Activated T-cell treated with anti-CD3 and anti-CD28 coated beads, Interleukin-2, amount 50 U/mL, for 24 hours (primary cell): ENCODE measurements around the gene PEMT.

ENCODE experiments used
- DNase-seq: peaks from one replicate; pipeline ENCODE4 v3.0.0-alpha.2; 2020
- H3K27ac Mint-ChIP-seq: 2 replicates; pipeline ENCODE4 v1.8.0; 2020; ENCODE audit warnings: mild to moderate bottlenecking, mixed read lengths
- H3K27me3 Mint-ChIP-seq: 2 replicates; pipeline ENCODE4 v1.8.0; 2020; ENCODE audit warnings: mixed read lengths
- H3K36me3 Mint-ChIP-seq: 2 replicates; pipeline ENCODE4 v1.8.0; 2020; ENCODE audit warnings: low read depth, mixed read lengths
- H3K4me1 Mint-ChIP-seq: 2 replicates; pipeline ENCODE4 v1.8.0; 2020; ENCODE audit warnings: low read depth, mixed read lengths
- H3K4me3 Mint-ChIP-seq: 2 replicates; pipeline ENCODE4 v1.8.0; 2020; ENCODE audit warnings: mild to moderate bottlenecking, moderate library complexity, mixed read lengths
- H3K9me3 Mint-ChIP-seq: 2 replicates; pipeline ENCODE4 v1.8.0; 2020; ENCODE audit warnings: mixed read lengths

PEMT gene

DNA sequence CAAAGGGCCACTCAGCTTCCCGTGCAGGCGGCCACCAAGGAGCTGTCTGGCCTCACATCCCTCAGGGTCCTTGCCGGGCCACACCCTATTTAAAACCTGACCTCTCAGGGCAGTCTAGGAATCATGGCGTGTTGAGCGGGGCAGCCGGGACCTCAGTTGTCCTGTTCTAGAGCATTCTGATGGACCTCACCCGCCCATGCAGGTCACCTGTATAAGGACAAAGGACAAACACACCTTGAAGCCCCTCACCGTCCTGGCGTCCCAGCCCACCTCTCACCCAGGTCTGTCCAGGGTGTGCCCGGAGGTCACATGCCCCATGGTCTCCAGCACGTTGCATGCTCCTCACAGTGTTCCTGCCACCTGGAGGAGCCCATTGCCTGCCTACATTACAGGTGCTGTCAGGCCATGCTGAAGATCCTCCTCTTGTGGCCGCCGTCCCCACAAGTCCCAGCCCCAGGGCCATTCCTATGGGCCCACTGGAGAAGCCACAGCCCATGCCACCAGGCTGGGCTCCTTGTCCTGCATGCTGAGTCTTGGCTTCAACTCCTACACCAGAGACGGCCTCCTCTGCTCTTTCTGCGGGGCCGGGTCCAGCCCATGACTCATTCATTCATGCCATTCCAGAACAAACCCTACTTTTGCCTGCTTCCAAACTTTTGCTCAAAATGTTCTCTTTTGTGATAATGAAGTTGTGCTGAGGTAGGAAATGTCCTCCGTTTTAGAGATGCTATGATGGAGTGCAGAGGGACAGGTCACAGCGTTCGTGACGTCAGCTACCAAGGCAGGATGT lies 46.3 kb downstream of the PEMT start:
- Mint-ChIP-seq H3K4me1 (no peaks in the 10 kb centered on the region), H3K4me3 (no peak overlapping the region), H3K27ac (no peak overlapping the region), H3K36me3 (no peaks in the 10 kb centered on the region), H3K27me3 (no peaks in the 10 kb centered on the region), H3K9me3 (no peaks in the 10 kb centered on the region)
- DNase-seq = no peak

GRCh38 chr17:17542906-17543635 lies 48.4 kb downstream of the PEMT start:
- no peak overlapping the region for H3K27ac Mint-ChIP-seq
- DNase-seq = no peak
- H3K4me1 Mint-ChIP-seq = no peaks in the 10 kb centered on the region
- H3K36me3 Mint-ChIP-seq = no peaks in the 10 kb centered on the region
- no peaks in the 10 kb centered on the region for H3K27me3 Mint-ChIP-seq
- no peak overlapping the region for H3K4me3 Mint-ChIP-seq
- no peaks in the 10 kb centered on the region for H3K9me3 Mint-ChIP-seq

DNA sequence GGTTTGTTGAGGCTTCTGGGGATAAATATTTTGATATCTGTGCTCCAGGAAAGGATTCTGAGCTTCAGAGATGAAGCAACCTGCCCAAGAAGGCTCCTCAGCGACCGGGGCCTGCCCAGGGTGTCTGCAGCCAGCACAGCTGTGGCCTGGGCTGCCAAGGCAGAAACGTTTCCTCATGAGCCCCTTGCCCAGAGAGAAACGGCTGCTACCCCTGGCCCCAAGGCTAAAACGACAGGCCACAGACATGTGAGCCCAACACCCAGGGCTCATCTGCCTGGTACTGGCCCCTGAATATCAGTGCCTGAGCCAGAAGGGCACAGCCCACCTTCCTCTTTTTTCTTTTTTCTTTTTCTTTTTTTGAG lies 49.9 kb downstream of the PEMT start:
- no peak overlapping the region for H3K27ac Mint-ChIP-seq
- H3K27me3 Mint-ChIP-seq = no peaks in the 10 kb centered on the region
- H3K9me3 Mint-ChIP-seq = no peaks in the 10 kb centered on the region
- H3K4me1 Mint-ChIP-seq = no peaks in the 10 kb centered on the region
- DNase-seq = no peak
- no peak overlapping the region for H3K4me3 Mint-ChIP-seq
- H3K36me3 Mint-ChIP-seq = no peaks in the 10 kb centered on the region

DNA sequence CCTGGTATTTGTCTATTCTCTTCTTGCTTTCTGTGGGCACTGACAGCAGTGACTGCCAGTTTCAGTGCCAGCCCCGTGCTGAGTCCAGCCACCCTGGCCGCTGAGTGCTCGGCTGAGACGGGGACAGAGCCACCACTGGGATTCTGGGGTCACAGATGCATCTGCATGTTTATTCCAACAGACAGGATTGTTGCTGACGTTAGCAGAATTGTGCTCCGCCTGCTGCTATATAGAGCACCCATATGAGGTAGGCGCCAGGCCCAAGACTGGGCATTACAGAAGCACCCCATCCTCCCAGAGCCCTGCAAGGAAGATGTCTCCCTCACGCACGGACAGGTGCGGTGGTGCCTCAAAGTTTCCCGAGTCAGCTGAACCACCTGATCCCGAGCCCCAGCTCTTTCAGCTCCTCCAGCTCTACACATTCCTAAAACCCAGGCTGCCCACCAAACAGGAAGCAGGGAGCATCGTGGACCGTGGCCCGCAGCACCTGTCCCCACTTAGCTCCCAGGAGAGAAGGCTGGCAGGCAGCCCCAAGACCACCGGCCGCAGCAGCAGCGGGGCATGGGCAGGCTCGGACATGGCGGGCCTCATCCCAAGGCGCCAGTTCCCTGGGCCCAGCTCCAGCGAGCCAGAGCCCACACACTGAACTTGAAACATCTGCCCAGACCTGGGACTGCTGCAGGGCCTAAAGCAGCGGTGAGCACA lies 50.4 kb downstream of the PEMT start:
- Mint-ChIP-seq H3K4me1 (no peaks in the 10 kb centered on the region), H3K4me3 (no peak overlapping the region), H3K36me3 (no peaks in the 10 kb centered on the region), H3K9me3 (no peaks in the 10 kb centered on the region), H3K27me3 (no peaks in the 10 kb centered on the region), H3K27ac (no peak overlapping the region)
- no peak for DNase-seq

GRCh38 chr17:17540278-17540906 lies 51.1 kb downstream of the PEMT start:
- Mint-ChIP-seq H3K27ac (no peak overlapping the region), H3K4me1 (no peaks in the 10 kb centered on the region), H3K9me3 (no peaks in the 10 kb centered on the region), H3K4me3 (no peak overlapping the region), H3K36me3 (no peaks in the 10 kb centered on the region), H3K27me3 (no peaks in the 10 kb centered on the region)
- no peak for DNase-seq

- H3K4me3 Mint-ChIP-seq = no peak overlapping the region
- H3K9me3 Mint-ChIP-seq = no peaks in the 10 kb centered on the region
- H3K27ac Mint-ChIP-seq = no peak overlapping the region
Measured at GRCh38 chr17:17539591-17539990, 51.9 kb downstream of the PEMT start.

GRCh38 chr17:17538417-17539391 lies 52.8 kb downstream of the PEMT start:
- Mint-ChIP-seq H3K36me3 (no peaks in the 10 kb centered on the region), H3K27me3 (no peaks in the 10 kb centered on the region), H3K4me1 (no peaks in the 10 kb centered on the region)

More at GRCh38 chr17:17539591-17539990, 51.9 kb downstream of the PEMT start:
- Mint-ChIP-seq H3K27me3 (no peaks in the 10 kb centered on the region), H3K4me1 (no peaks in the 10 kb centered on the region), H3K36me3 (no peaks in the 10 kb centered on the region)
- DNase-seq = no peak

DNA sequence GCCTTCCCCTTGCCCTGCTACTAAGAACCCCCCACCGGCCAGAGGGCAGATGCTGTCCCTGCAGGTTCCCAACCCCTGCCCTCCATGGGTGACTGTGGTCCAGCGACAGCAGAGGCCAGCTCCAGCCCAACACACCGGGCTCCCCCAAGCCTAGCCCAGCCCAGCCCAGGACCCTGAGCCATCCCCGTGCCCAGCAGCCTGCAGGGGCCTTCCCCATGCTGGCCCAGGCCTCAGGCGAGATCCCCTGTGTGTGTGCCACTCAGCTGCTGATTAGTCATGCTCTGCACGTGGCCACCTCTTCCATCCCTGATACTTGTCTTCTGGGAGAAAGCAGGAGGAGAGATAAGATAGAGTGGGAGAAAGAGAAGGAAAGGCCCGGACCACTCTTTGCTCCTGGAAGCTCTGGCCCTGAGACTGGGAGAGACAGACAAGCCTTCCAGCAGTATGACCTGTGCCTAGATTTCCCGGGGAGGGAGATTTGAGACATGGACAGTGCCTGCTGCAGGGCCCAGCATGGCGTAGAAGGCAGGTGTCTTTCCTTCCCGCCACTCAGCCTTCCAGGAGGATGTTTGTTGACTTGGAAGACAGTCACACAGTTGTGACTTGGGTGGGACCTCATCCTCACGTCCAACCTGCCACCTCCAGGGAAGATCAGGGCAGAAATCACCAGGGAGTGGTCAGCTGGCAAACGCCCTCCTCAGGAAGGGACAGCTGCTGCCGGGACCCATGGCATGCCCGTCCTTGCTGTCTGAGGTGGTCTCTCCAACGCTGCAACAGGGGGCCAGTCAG lies 54.0 kb downstream of the PEMT start:
- Mint-ChIP-seq H3K4me1 (no peaks in the 10 kb centered on the region), H3K27ac (no peak overlapping the region), H3K9me3 (no peaks in the 10 kb centered on the region), H3K36me3 (no peaks in the 10 kb centered on the region), H3K4me3 (no peak overlapping the region), H3K27me3 (no peaks in the 10 kb centered on the region)
- DNase-seq = no peak

More at GRCh38 chr17:17538417-17539391, 52.8 kb downstream of the PEMT start:
- no peak for DNase-seq
- Mint-ChIP-seq H3K4me3 (no peak overlapping the region), H3K9me3 (no peaks in the 10 kb centered on the region), H3K27ac (no peak overlapping the region)

GRCh38 chr17:17536702-17537101 lies 54.8 kb downstream of the PEMT start:
- H3K27me3 Mint-ChIP-seq = no peaks in the 10 kb centered on the region
- DNase-seq = no peak
- H3K4me1 Mint-ChIP-seq = no peaks in the 10 kb centered on the region
- no peak overlapping the region for H3K27ac Mint-ChIP-seq
- H3K4me3 Mint-ChIP-seq = no peak overlapping the region
- H3K36me3 Mint-ChIP-seq = no peaks in the 10 kb centered on the region
- no peaks in the 10 kb centered on the region for H3K9me3 Mint-ChIP-seq

- Mint-ChIP-seq H3K36me3 (no peaks in the 10 kb centered on the region), H3K4me3 (no peak overlapping the region), H3K9me3 (no peaks in the 10 kb centered on the region), H3K4me1 (no peaks in the 10 kb centered on the region), H3K27me3 (no peaks in the 10 kb centered on the region), H3K27ac (no peak overlapping the region)
- no peak for DNase-seq
Measured at GRCh38 chr17:17535957-17536356, 55.6 kb downstream of the PEMT start.

GRCh38 chr17:17533901-17534441 lies 57.5 kb downstream of the PEMT start:
- no peaks in the 10 kb centered on the region for H3K9me3 Mint-ChIP-seq
- no peak overlapping the region for H3K27ac Mint-ChIP-seq
- H3K36me3 Mint-ChIP-seq = no peaks in the 10 kb centered on the region
- no peaks in the 10 kb centered on the region for H3K27me3 Mint-ChIP-seq
- DNase-seq = no peak
- H3K4me1 Mint-ChIP-seq = no peaks in the 10 kb centered on the region
- no peak overlapping the region for H3K4me3 Mint-ChIP-seq

DNA sequence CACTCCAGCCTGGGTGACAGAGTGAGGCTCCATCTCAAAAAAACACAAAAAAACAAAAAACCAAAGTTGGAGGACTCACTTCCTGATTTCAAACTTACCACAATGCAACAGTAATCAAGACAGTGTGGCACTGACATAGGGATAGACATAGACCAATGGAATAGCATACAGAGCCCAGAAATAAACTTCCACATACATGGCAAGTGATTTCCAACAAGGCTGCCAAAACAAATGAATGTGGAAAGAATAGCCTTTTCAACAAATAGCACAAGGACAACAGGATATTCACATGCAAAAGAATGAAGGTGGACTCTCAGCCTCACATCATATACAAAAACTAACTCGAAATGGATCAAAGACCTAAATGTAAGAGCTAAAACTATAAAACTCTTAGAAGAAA lies 58.5 kb downstream of the PEMT start:
- Mint-ChIP-seq H3K27me3 (no peaks in the 10 kb centered on the region), H3K36me3 (no peaks in the 10 kb centered on the region), H3K27ac (no peak overlapping the region), H3K9me3 (no peaks in the 10 kb centered on the region), H3K4me3 (no peak overlapping the region), H3K4me1 (no peaks in the 10 kb centered on the region)
- no peak for DNase-seq

- Mint-ChIP-seq H3K36me3 (no peaks in the 10 kb centered on the region), H3K9me3 (no peaks in the 10 kb centered on the region), H3K4me3 (no peak overlapping the region), H3K4me1 (no peaks in the 10 kb centered on the region), H3K27me3 (no peaks in the 10 kb centered on the region), H3K27ac (no peak overlapping the region)
- DNase-seq = no peak
Measured at GRCh38 chr17:17531156-17531555, 60.4 kb downstream of the PEMT start.
